ENCODE data around the gene CGAS. TPM values are rescaled to one million over a fixed set of nuclear protein-coding genes. Genes with fewer than 3 reads are reported as not detected.

CGAS gene
- total and polyA plus RNA-seq, 2 donors (not counting 1 experiment from before 2014, with no cell fraction given), result 1.6 to 5.0 TPM

- H3K9ac ChIP-seq (ENCODE audit: insufficient read depth, low read length), result no peak overlapping the region
- H3K9me3 ChIP-seq (ENCODE audit: control insufficient read depth, insufficient read depth, low read depth, low read length), result no peaks in the 10 kb centered on the region
- no peak for TF ChIP-seq EZH2 (IDR thresholded peaks at IDR 0.05; ENCODE audit: low read length, missing control alignments)
- H3K79me2 ChIP-seq (ENCODE audit: control insufficient read depth, insufficient read depth, low read length), result no peaks in the 10 kb centered on the region
- H3K4me1 ChIP-seq (ENCODE audit: control insufficient read depth, extremely low read depth, insufficient read depth, low read length), result no peaks in the 10 kb centered on the region
- no peak overlapping the region for H3K27ac ChIP-seq (ENCODE audit: insufficient read depth, low read length)
- no peak overlapping the region for H3K4me3 ChIP-seq (replicated peaks in 1 of 4; ENCODE audit: control extremely low read depth in 1 of 4, insufficient read depth in 1 of 4, low read depth in 3 of 4, low read length in 4 of 4)
- H3K36me3 ChIP-seq (ENCODE audit: control insufficient read depth, insufficient read depth, low read length), result peaks cover 12% of the 10 kb centered on the region
- no peak for DNase-seq (ENCODE audit: low read depth in 2 of 2)
- H4K20me1 ChIP-seq (ENCODE audit: control insufficient read depth, extremely low read depth, insufficient read depth, low read length), result no peaks in the 10 kb centered on the region
- no peak overlapping the region for H3K4me2 ChIP-seq (ENCODE audit: extremely low read depth, insufficient read depth, low read length)
- H3K27me3 ChIP-seq (ENCODE audit: control insufficient read depth, insufficient read depth, low read length), result no peaks in the 10 kb centered on the region
- no peak overlapping the region for H2AFZ ChIP-seq (ENCODE audit: low read length)
These were observed 25.3 kb upstream of the CGAS start for GRCh38 chr6:73477407-73477806.

GRCh38 chr6:73476723-73477122 lies 24.6 kb upstream of the CGAS start:
- Histone ChIP-seq H3K27me3 (ENCODE audit: control insufficient read depth, insufficient read depth, low read length) (no peaks in the 10 kb centered on the region), H3K36me3 (ENCODE audit: control insufficient read depth, insufficient read depth, low read length) (peaks cover 7% of the 10 kb centered on the region), H3K9ac (ENCODE audit: insufficient read depth, low read length) (no peak overlapping the region), H3K4me2 (ENCODE audit: extremely low read depth, insufficient read depth, low read length) (no peak overlapping the region), H4K20me1 (ENCODE audit: control insufficient read depth, extremely low read depth, insufficient read depth, low read length) (no peaks in the 10 kb centered on the region), H3K4me3 (replicated peaks in 1 of 4; ENCODE audit: control extremely low read depth in 1 of 4, insufficient read depth in 1 of 4, low read depth in 3 of 4, low read length in 4 of 4) (no peak overlapping the region), H3K27ac (ENCODE audit: insufficient read depth, low read length) (no peak overlapping the region), H3K79me2 (ENCODE audit: control insufficient read depth, insufficient read depth, low read length) (no peaks in the 10 kb centered on the region), H2AFZ (ENCODE audit: low read length) (no peak overlapping the region), H3K9me3 (ENCODE audit: control insufficient read depth, insufficient read depth, low read depth, low read length) (no peaks in the 10 kb centered on the region), H3K4me1 (ENCODE audit: control insufficient read depth, extremely low read depth, insufficient read depth, low read length) (no peaks in the 10 kb centered on the region)
- DNase-seq (ENCODE audit: low read depth in 2 of 2), result no peak
- TF ChIP-seq CTCF (conservative IDR thresholded peaks at IDR 0.05 in 1 of 2, IDR thresholded peaks at IDR 0.05 in 1 of 2; ENCODE audit: low read depth in 1 of 2, low read length in 2 of 2), result no peak
- no peak for TF ChIP-seq EZH2 (IDR thresholded peaks at IDR 0.05; ENCODE audit: low read length, missing control alignments)

GRCh38 chr6:73471686-73472290 lies 19.7 kb upstream of the CGAS start:
- H3K9me3 ChIP-seq (ENCODE audit: control insufficient read depth, insufficient read depth, low read depth, low read length), result no peaks in the 10 kb centered on the region
- no peaks in the 10 kb centered on the region for H3K79me2 ChIP-seq (ENCODE audit: control insufficient read depth, insufficient read depth, low read length)
- H2AFZ ChIP-seq (ENCODE audit: low read length), result no peak overlapping the region
- H3K27me3 ChIP-seq (ENCODE audit: control insufficient read depth, insufficient read depth, low read length), result no peaks in the 10 kb centered on the region
- no peak for DNase-seq (ENCODE audit: low read depth in 2 of 2)
- no peak overlapping the region for H3K27ac ChIP-seq (ENCODE audit: insufficient read depth, low read length)
- peaks cover 4% of the 10 kb centered on the region for H3K36me3 ChIP-seq (ENCODE audit: control insufficient read depth, insufficient read depth, low read length)
- no peak overlapping the region for H3K4me2 ChIP-seq (ENCODE audit: extremely low read depth, insufficient read depth, low read length)
- no peak overlapping the region for H3K4me3 ChIP-seq (replicated peaks in 1 of 4; ENCODE audit: control extremely low read depth in 1 of 4, insufficient read depth in 1 of 4, low read depth in 3 of 4, low read length in 4 of 4)
- no peak overlapping the region for H3K9ac ChIP-seq (ENCODE audit: insufficient read depth, low read length)
- no peaks in the 10 kb centered on the region for H4K20me1 ChIP-seq (ENCODE audit: control insufficient read depth, extremely low read depth, insufficient read depth, low read length)
- TF ChIP-seq CTCF (conservative IDR thresholded peaks at IDR 0.05 in 1 of 2, IDR thresholded peaks at IDR 0.05 in 1 of 2; ENCODE audit: low read depth in 1 of 2, low read length in 2 of 2) (no peak), EZH2 (IDR thresholded peaks at IDR 0.05; ENCODE audit: low read length, missing control alignments) (no peak)
- no peaks in the 10 kb centered on the region for H3K4me1 ChIP-seq (ENCODE audit: control insufficient read depth, extremely low read depth, insufficient read depth, low read length)

Measured in fibroblast of lung (primary cell).